ENCODE data around the gene LPO. TPM values are rescaled to one million over a fixed set of nuclear protein-coding genes. Genes with fewer than 3 reads are reported as not detected.

Gene LPO
- total RNA-seq, 6 donors from 2014 or later, result not detected

- no peaks in the 10 kb centered on the region for H3K36me3 ChIP-seq
- H3K27me3 ChIP-seq, result no peaks in the 10 kb centered on the region
- H3K4me1 ChIP-seq, result no peaks in the 10 kb centered on the region
- no peak for ATAC-seq (ENCODE audit: low FRiP score in 2 of 2)
- no peak overlapping the region for H3K4me3 ChIP-seq
- WGBS, 2 donors, result 90 to 92% methylated on average over 6 of the region's 6 CpGs
- no peak for DNase-seq
- no peak for TF ChIP-seq EP300 (IDR thresholded peaks at IDR 0.05)
- no peak for TF ChIP-seq CTCF (IDR thresholded peaks at IDR 0.05)
- no peak for TF ChIP-seq POLR2AphosphoS5 (IDR thresholded peaks at IDR 0.05)
- no peak for TF ChIP-seq POLR2A (IDR thresholded peaks at IDR 0.05)
- no peak overlapping the region for H3K27ac ChIP-seq
- H3K9me3 ChIP-seq, result no peaks in the 10 kb centered on the region
Observed at GRCh38 chr17:58315281-58315711, 76.9 kb downstream of the LPO start.

GRCh38 chr17:58315750-58316149 lies 77.4 kb downstream of the LPO start:
- Histone ChIP-seq H3K36me3 (no peaks in the 10 kb centered on the region), H3K27me3 (no peaks in the 10 kb centered on the region), H3K4me1 (no peaks in the 10 kb centered on the region), H3K27ac (no peak overlapping the region), H3K4me3 (no peak overlapping the region), H3K9me3 (no peaks in the 10 kb centered on the region)
- DNase-seq (no peak), ATAC-seq (ENCODE audit: low FRiP score in 2 of 2) (no peak)
- 90 to 100% methylated on average over 4 of the region's 4 CpGs for WGBS, 2 donors
- TF ChIP-seq CTCF (IDR thresholded peaks at IDR 0.05), result no peak
- TF ChIP-seq POLR2AphosphoS5 (IDR thresholded peaks at IDR 0.05), result no peak
- TF ChIP-seq POLR2A (IDR thresholded peaks at IDR 0.05), result no peak

DNA sequence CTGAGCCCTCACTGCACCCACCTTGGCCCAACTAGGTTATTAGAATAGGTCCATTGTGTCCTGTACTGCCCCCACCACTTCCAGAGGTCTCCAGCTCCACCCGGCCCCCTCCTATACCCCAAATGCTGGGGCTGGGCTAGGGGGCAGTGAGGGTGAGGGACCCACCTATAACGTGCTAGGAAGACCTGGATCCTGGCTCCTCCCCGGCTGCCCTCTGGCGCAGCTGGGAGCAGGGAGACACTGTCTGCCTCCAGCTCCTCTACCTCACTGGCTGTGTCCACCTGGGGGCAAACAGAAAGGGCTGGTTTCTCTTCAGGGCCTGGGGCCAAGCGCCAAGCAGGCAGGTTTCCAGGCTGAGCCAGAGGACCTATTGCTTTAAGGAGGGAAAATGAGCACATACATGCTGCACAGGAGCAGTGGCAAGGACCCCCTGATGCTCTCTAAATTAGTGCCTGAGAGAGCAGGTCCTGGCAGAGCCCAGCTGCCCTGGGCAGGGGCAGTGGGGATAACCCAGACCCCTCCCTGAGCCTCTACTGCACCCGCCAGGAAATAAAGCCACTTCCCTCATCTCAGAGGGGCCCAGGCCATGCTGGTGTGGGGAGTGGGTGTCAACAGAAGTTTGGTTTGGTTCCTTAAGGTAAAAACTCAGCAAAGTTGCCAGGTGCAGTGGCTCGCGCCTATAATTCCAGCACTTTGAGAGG lies 78.0 kb downstream of the LPO start:
- H3K27ac ChIP-seq, result no peak overlapping the region
- DNase-seq (peak in 1 of 2 donors; percentile 10), ATAC-seq (ENCODE audit: low FRiP score in 2 of 2) (no peak)
- no peaks in the 10 kb centered on the region for H3K27me3 ChIP-seq
- no peaks in the 10 kb centered on the region for H3K36me3 ChIP-seq
- no peaks in the 10 kb centered on the region for H3K9me3 ChIP-seq
- H3K4me3 ChIP-seq, result no peak overlapping the region
- WGBS, 2 donors, result 88 to 91% methylated on average over 5 to 8 of the region's 8 CpGs
- H3K4me1 ChIP-seq, result no peaks in the 10 kb centered on the region
- TF ChIP-seq EP300 (IDR thresholded peaks at IDR 0.05) (no peak), POLR2AphosphoS5 (IDR thresholded peaks at IDR 0.05) (no peak)

DNA sequence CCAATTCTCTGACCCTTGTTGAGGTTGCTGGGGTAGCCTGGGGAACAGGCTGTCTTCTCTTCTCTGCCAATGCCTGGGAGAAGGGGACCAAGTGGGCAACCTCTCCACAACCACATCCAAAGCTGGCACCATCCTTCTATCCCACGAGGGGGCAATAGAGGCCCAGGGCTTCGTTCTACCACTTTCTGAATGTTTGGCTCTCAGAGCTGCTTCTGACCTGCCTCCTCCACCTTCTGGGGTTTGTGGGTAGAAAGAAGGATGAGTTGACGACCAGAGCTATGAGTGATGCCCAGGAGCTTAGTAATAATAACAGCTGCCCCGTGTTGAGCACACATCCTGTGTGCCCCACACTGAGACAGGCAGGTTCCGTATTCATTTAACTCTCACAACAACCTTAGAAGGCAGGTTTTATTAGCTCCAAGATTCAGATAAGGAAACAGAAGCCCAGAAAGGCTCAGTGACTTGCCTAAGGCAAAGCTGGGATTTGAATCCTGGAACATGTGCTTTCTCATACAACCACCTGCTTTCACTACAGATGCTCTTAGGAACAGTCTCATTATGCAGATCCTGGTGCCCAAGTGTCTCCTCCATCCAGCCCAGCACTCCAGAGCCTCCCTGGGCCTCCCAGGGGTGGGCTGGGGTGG lies 79.2 kb downstream of the LPO start:
- no peaks in the 10 kb centered on the region for H3K9me3 ChIP-seq
- H3K36me3 ChIP-seq, result no peaks in the 10 kb centered on the region
- no peak for TF ChIP-seq EP300 (IDR thresholded peaks at IDR 0.05)
- TF ChIP-seq POLR2A (IDR thresholded peaks at IDR 0.05), result no peak
- TF ChIP-seq CTCF (IDR thresholded peaks at IDR 0.05), result peak; percentile 35 to 78 (median 62)
- TF ChIP-seq POLR2AphosphoS5 (IDR thresholded peaks at IDR 0.05), result no peak
- DNase-seq (peak in 1 of 2 donors; percentile 47), ATAC-seq (ENCODE audit: low FRiP score in 2 of 2) (peak in 1 of 2 donors; percentile 56)
- H3K4me3 ChIP-seq, result no peak overlapping the region
- no peaks in the 10 kb centered on the region for H3K27me3 ChIP-seq
- WGBS, 2 donors, result 14 to 24% methylated on average over 5 of the region's 5 CpGs
- H3K27ac ChIP-seq, result no peak overlapping the region
- no peaks in the 10 kb centered on the region for H3K4me1 ChIP-seq

DNA sequence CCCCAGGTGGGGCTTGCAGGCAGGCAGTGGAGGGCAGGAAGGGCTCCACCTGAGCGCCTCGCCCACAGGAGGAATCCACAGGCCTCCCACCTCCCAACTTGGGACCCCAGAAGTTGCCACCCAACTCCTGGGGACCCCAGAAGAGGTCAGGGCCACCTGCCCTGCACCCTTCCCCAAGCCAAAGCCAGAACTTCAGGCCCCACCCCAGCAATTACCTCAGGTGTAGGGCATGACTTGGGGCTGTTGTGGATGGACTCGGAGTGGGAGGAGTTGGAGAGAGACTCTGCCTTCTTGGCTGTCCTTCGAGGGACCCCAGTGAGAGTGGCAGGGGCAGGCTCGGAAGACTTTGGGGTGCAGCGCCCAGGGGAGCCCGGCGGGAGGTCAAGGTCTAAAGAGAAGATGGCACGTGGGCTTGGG lies 79.7 kb downstream of the LPO start:
- peak in 1 of 2 donors; percentile 12 for DNase-seq
- TF ChIP-seq EP300 (IDR thresholded peaks at IDR 0.05) (no peak), CTCF (IDR thresholded peaks at IDR 0.05) (no peak), POLR2A (IDR thresholded peaks at IDR 0.05) (no peak), POLR2AphosphoS5 (IDR thresholded peaks at IDR 0.05) (no peak)
- no peak overlapping the region for H3K4me3 ChIP-seq
- H3K4me1 ChIP-seq, result no peaks in the 10 kb centered on the region
- H3K27ac ChIP-seq, result no peak overlapping the region
- ATAC-seq (ENCODE audit: low FRiP score in 2 of 2), result no peak
- H3K9me3 ChIP-seq, result no peaks in the 10 kb centered on the region
- WGBS, 2 donors, result 93 to 97% methylated on average over 7 of the region's 9 CpGs
- no peaks in the 10 kb centered on the region for H3K36me3 ChIP-seq
- no peaks in the 10 kb centered on the region for H3K27me3 ChIP-seq

Other genes starting within 250 kb of the LPO start
- 100 to 1,000 TPM; 109 to 393 (median 160) TPM for gene SRSF1, start 231.3 kb upstream of the LPO start, total RNA-seq
- gene DYNLL2, start 155.2 kb upstream of the LPO start, total RNA-seq, result 10 to 100 TPM; 13.6 to 33.5 (median 29.1) TPM
- gene OR4D1, start 90.2 kb upstream of the LPO start, total RNA-seq, result not detected
- gene OR4D2, start 71.6 kb upstream of the LPO start, total RNA-seq, result not detected
- under 1 TPM in 1 of 6 donors, not detected in 5; 0.10 TPM for gene EPX, start 45.9 kb upstream of the LPO start, total RNA-seq
- gene MKS1, start 19.3 kb upstream of the LPO start, total RNA-seq, result 10 to 100 TPM; 11.7 to 44.0 (median 15.0) TPM
- gene MPO, start 42.4 kb downstream of the LPO start, total RNA-seq, result 1 to 10 TPM in 4 of 6 donors, under 1 TPM in 2; 0.71 to 4.6 (median 1.0) TPM
- gene TSPOAP1, start 90.2 kb downstream of the LPO start, total RNA-seq, result 10 to 100 TPM; 14.0 to 50.3 (median 24.1) TPM
- 10 to 100 TPM; 22.0 to 80.5 (median 40.4) TPM for gene SUPT4H1, start 113.6 kb downstream of the LPO start, total RNA-seq
- 10 to 100 TPM in 4 of 6 donors, 1 to 10 TPM in 2; 8.5 to 22.0 (median 13.0) TPM for gene RNF43, start 178.9 kb downstream of the LPO start, total RNA-seq
- gene HSF5, start 249.8 kb downstream of the LPO start, total RNA-seq, result under 1 TPM in 5 of 6 donors, not detected in 1; 0.07 to 0.39 (median 0.30) TPM